HepG2 (cell line): Measurements from ENCODE around the gene PON1. TPM values are rescaled to one million over a fixed set of nuclear protein-coding genes. Genes with fewer than 3 reads are reported as not detected.

Experiments
- ARID3A ChIP-seq: IDR thresholded peaks from 2 replicates; pipeline ENCODE4 v1.6.1; 2012; ENCODE audit warnings: low read depth, low read length, improper control_type of control experiment
- ETS1 ChIP-seq: sonication (generic); formaldehyde crosslinking; IDR thresholded peaks from 2 replicates; pipeline ENCODE4 v1.4.0; 2020; ENCODE audit warnings: missing genetic modification reagents
- FOXA3 ChIP-seq: IDR thresholded peaks from 2 replicates; pipeline ENCODE4 v1.6.1; 2016; ENCODE audit warnings: missing genetic modification reagents, missing compliant biosample characterization
- MIER3 ChIP-seq: IDR thresholded peaks from 2 replicates; pipeline ENCODE4 v1.6.1; 2016; ENCODE audit warnings: missing compliant biosample characterization, borderline replicate concordance
- PLRG1 ChIP-seq: fragments of 450-650 bp; conservative IDR thresholded peaks from 2 replicates; pipeline ENCODE4 v1.6.1; 2016
- SALL1 ChIP-seq: sonication (generic); formaldehyde crosslinking; IDR thresholded peaks from 2 replicates; pipeline ENCODE4 v1.8.0; 2022; ENCODE audit warnings: mild to moderate bottlenecking, missing genetic modification reagents
- TARDBP ChIP-seq: sonication (generic); formaldehyde crosslinking; IDR thresholded peaks from 2 replicates; pipeline ENCODE4 v1.8.0; 2022; ENCODE audit warnings: mild to moderate bottlenecking, missing genetic modification reagents
- ZKSCAN1 ChIP-seq: fragments of 150-350 bp; IDR thresholded peaks from 2 replicates; pipeline ENCODE4 v1.6.1; 2014; ENCODE audit warnings: low read length
- ZNF24 ChIP-seq: fragments of 450-650 bp; IDR thresholded peaks from 2 replicates; pipeline ENCODE4 v1.6.1; 2017; ENCODE audit warnings: antibody characterized with exemption, mild to moderate bottlenecking
- ZNF605 ChIP-seq: sonication (generic); formaldehyde crosslinking; IDR thresholded peaks from 2 replicates; pipeline ENCODE4 v1.8.0; 2022; ENCODE audit warnings: mild to moderate bottlenecking, missing genetic modification reagents
- ZNF710 ChIP-seq: sonication (generic); formaldehyde crosslinking; IDR thresholded peaks from 2 replicates; pipeline ENCODE4 v1.5.0; 2020; ENCODE audit warnings: mild to moderate bottlenecking, missing genetic modification reagents, borderline replicate concordance
- ZNF839 ChIP-seq: sonication (generic); formaldehyde crosslinking; IDR thresholded peaks from 2 replicates; pipeline ENCODE4 v1.4.0; 2020; ENCODE audit warnings: missing genetic modification reagents, mild to moderate bottlenecking, borderline replicate concordance
- polyA plus RNA-seq, 8 experiments: library from polyadenylated mRNA; depleted of rRNA in 3 of 8; stranded (reverse) in 7 of 8; unstranded in 1 of 8; fragments of >200 nt; fragmentation: Illumina TruSeq in 4 of 8; extraction: Trizol in 4 of 8; gene quantifications; 2 replicates each; pipeline versions ENCODE4 v1.2.1 to v1.2.3, GENCODE V29; 2011 to 2016; ENCODE audit warnings: low read depth in 4 of 8, missing spikeins in 1 of 8, mixed read lengths in 1 of 8; ENCODE audit not compliant: insufficient read depth in 1 of 8
- total RNA-seq, 5 experiments: library from RNA; depleted of rRNA; stranded (reverse); fragments of >200 nt; fragmentation: Illumina TruSeq; extraction: Trizol; gene quantifications; 2 replicates each; pipeline ENCODE4 v1.2.3, GENCODE V29; 2016; ENCODE audit warnings: low read depth in 1 of 5

PON1 gene
- total and polyA plus RNA-seq, 2 of the 13 experiments (the other 11 are each of a cell fraction or from before 2014, with no cell fraction given): 0.27 to 0.57 TPM

GRCh38 chr7:95318501-95319100 is 5.7 kb downstream of the PON1 start (continued):
- TF ChIP-seq ZNF710 (CRISPR knock-in tag): no peak
- TF ChIP-seq SALL1 (CRISPR knock-in tag): 0 out of 2 replicates have a peak, but pooled peaks have one; percentile 16
- TF ChIP-seq ETS1 (CRISPR knock-in tag): no peak
- TF ChIP-seq FOXA3 (CRISPR knock-in tag): peak; percentile 54; the same call in 1 of the 2 replicates
- TF ChIP-seq ZNF839 (CRISPR knock-in tag): no peak
- no peak for TF ChIP-seq PLRG1
- no peak for TF ChIP-seq ZNF24
- TF ChIP-seq TARDBP (CRISPR knock-in tag): 0 out of 2 replicates have a peak, but pooled peaks have one; percentile 26
- no peak for TF ChIP-seq MIER3 (CRISPR knock-in tag)
- no peak for TF ChIP-seq ZKSCAN1
- no peak for TF ChIP-seq ZNF605 (CRISPR knock-in tag)
- peak; percentile 59; the same call in 1 of the 2 replicates for TF ChIP-seq ARID3A
- TF ChIP-seq, all 625 proteins: peak for 13
